SW 1271 (cell line): ENCODE data around the gene UCN2.

Experiments
- DNase-seq, 2 experiments: peaks; one replicate each; lab custom pipeline; 2025; lab: John Stamatoyannopoulos, UW

The UCN2 gene, protein sequence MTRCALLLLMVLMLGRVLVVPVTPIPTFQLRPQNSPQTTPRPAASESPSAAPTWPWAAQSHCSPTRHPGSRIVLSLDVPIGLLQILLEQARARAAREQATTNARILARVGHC

DNA sequence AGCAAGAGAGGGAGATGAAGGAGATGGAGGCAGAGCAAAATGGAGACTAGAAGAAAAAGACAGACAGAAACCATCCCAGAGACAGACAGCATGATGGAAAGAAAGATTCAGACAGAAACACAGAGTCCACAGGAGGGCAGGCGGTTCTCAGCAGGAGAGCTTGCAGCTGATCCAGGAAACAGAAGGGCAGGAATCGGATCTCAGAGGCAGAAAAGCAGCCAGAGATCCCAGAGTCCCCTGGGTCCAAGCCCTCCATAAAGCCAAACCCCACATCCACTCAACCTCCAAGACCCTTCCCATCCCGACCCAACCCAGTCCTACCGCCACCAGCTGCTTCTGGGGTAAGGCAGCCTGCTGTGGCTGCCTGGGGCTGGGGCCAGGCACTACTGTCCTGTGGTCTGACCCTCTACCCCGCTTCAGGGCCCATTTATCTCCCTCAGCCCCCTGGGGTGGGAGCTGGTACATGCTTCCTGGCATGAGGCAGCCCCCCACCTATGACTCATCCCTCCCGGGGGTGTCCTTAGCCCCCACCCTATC lies at the start of gene UCN2:
UCN2 (minus strand) TSS at position 400 of the 537 bp plus-strand sequence. CDS start 657 bp downstream, outside the sequence.
- no peak for DNase-seq

GRCh38 chr3:48612309-48612708 lies 48.7 kb upstream of the UCN2 start:
- no peak for DNase-seq

GRCh38 chr3:48609088-48610005 lies 45.8 kb upstream of the UCN2 start, which contains the start of gene UQCRC1:
TSS of gene UQCRC1 (minus strand) at chr3:48609646. CDS start at chr3:48609620, 26 bp downstream.
- peak; percentile 24 to 84 for DNase-seq

GRCh38 chr3:48607519-48607918 lies 43.9 kb upstream of the UCN2 start:
- no peak for DNase-seq

DNA sequence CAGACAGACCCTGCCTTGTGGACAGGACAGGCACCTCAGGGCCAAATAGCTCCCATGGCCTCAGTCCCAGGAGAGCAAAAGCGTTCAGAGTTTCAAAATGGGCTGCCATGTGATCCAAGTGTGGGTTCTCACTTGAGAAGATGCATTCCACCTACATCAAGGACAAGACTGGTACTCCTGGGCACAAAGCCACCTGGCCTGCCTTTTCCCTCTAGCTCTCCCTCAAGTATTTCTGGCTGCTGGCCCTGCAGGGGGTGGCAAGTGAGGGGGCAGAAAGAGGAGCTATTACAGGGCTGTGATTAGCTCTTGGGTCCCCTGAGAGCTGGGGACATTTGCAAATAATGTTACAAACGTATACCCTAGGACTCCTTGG lies 38.0 kb upstream of the UCN2 start:
- DNase-seq: no peak

DNA sequence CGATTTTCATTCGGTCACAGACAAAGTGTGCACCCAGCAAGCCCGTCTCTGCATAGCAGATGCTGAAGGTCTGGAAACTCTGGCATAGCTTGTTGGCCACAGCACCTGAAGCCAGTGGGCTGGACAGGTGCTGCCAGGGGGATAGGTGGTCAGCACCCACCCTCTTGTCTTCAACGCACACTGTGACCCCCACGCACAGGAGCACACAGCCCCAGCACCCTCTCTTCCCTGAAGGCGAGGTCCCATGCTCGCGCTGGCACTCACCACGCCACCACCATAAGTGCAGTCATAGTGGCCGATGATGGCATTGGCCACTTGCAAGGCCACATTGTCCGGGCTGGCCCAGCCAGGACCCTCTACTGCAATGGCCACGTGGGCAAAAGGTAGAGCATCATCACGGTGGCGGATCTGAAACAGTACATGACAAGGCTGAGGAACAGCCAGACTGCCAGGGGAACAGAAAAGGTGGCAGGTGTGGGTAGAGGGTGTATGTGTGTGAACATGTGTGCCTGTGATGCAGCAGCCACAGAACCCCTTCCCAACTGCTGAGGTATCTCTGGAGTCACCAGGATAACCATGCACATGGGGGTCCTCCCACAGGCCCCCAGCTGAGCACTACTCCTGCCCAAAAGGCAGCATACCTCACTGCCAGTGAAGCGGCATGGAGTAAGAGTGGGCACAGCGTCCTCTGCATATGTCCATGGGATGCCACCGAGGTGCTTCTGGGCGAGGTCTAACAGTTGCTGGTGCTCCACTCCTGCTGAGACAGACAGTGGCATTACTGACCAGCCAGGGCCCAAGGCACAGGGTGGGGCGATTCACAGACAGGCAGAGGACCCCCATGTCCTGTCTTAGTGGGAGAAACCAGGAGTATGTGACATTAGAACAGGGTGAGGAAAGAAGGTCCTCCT lies 37.4 kb upstream of the UCN2 start:
- DNase-seq: no peak

- no peak for DNase-seq
Observed at GRCh38 chr3:48599509-48600285, 36.1 kb upstream of the UCN2 start.

GRCh38 chr3:48599077-48599501 lies 35.5 kb upstream of the UCN2 start:
- DNase-seq: no peak

- DNase-seq: peak in 1 of 2 experiments; percentile 31
Observed at GRCh38 chr3:48598323-48599076, 34.9 kb upstream of the UCN2 start.

- DNase-seq: no peak
Observed at GRCh38 chr3:48597408-48597800, 33.8 kb upstream of the UCN2 start.

GRCh38 chr3:48596676-48597407 lies 33.3 kb upstream of the UCN2 start:
- DNase-seq: no peak

GRCh38 chr3:48596157-48596556 lies 32.6 kb upstream of the UCN2 start:
- DNase-seq: no peak

DNA sequence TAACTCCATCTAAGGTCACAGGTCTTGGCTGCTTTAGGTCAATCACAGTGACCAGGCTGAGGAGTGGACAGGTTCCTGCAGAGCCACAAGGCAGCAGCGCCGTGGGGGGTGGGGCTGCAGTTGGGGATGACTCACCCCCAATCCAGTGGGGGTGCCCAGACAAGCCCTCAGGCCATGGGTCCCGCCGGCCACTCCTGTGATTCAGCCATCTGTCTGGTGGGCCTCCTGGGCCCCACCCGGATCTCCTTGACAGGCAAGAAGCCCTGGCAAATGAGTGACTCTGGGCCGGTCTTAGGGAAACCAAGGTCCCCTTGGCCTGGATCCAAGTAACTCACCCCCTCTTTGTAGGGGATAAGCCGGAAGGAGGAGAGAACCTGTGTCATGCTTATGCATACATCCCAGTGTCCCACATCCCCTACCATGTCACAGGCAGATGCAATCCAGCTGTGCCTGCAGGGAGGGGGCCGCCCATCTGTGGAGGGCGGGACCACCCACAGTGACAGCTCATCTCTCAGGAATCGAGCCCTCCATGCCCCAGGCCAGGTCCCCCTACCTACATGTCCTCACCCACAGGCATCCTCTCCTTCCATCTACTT lies 32.0 kb upstream of the UCN2 start:
- DNase-seq: peak; percentile 62 to 65

DNA sequence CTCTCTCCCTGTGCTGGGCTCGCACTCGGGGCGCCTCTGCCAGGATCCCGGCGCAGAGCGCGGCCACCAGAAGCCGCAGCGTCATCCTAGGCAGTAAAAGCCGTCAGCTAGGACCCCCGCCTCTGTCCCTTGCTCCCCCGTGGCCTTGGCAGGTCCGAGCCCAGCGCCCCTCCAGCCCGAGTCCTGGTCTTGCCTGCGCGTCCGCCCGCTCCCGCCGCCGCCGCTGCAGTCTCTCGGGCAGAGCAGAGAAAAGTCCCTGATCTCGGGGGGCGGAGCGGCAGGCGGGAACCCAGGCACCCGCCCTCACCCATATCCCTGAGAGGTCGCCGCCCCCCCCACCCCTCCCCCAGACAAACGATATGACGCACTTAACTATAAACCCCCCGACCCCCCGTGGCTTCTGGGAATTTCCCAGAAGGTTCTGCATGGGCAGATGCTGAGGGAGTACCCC lies 31.5 kb upstream of the UCN2 start, which contains the start of gene COL7A1:
COL7A1 (minus strand) TSS at position 255 of the 451 bp plus-strand sequence; CDS start at position 85, 170 bp downstream.
- DNase-seq: no peak

GRCh38 chr3:48594417-48595049 lies 31.0 kb upstream of the UCN2 start:
- DNase-seq: no peak

GRCh38 chr3:48593337-48593736 lies 29.8 kb upstream of the UCN2 start:
- DNase-seq: no peak

- DNase-seq: no peak
Observed at GRCh38 chr3:48592519-48593087, 29.0 kb upstream of the UCN2 start.

- DNase-seq: no peak
Observed at GRCh38 chr3:48591886-48592518, 28.4 kb upstream of the UCN2 start.
